ENCODE measurements around the gene ZNF664. TPM values are rescaled to one million over a fixed set of nuclear protein-coding genes. Genes with fewer than 3 reads are reported as not detected.
"Not testable (repeated sequence)": the region's sequence is repeated elsewhere in the genome, so short reads cannot be mapped to it uniquely, and the experiment has no call there.

Gene ZNF664
- total RNA-seq, 1 donor from 2014 or later, result 97.5 TPM

DNA sequence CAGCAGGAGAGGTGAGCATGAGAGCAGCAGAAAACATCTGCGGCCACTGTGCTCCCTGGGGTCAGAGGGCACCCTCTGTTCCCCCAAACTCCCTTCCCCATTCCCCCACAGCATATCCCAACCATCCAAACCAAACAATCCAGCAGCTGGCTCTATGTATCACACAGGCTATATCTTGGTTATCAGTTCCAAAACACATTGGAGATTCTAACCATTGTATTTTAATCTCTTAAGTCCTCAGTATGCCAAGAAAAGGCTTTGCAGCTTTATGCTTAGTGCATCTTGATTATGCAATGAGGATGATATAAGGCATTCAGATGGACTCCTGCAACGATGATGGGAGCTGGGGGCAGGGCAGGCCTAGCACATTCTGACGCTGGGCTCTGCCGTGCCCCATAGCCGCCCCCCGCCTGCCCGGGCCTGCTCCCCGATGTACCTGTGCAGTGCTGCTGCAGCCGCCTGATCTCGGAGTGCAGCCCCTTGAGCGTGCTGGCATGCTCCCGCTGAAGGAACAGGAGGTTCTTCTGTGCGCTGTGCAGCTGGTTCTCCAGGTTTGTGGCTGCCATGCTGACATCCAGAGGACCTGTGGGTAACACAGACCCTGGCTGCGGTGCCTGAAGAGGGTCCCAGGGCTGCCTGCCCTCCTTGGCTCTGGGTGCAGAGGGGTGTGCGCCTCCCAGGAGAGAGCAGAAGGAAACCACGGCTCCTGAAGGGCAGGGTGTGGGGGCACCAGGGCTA, 29.9 kb upstream of the ZNF664 start:
- peaks cover 3% of the 10 kb centered on the region for H3K36me3 ChIP-seq (ENCODE audit: control insufficient read depth, insufficient read depth, low read length)
- TF ChIP-seq, protein P1, sequence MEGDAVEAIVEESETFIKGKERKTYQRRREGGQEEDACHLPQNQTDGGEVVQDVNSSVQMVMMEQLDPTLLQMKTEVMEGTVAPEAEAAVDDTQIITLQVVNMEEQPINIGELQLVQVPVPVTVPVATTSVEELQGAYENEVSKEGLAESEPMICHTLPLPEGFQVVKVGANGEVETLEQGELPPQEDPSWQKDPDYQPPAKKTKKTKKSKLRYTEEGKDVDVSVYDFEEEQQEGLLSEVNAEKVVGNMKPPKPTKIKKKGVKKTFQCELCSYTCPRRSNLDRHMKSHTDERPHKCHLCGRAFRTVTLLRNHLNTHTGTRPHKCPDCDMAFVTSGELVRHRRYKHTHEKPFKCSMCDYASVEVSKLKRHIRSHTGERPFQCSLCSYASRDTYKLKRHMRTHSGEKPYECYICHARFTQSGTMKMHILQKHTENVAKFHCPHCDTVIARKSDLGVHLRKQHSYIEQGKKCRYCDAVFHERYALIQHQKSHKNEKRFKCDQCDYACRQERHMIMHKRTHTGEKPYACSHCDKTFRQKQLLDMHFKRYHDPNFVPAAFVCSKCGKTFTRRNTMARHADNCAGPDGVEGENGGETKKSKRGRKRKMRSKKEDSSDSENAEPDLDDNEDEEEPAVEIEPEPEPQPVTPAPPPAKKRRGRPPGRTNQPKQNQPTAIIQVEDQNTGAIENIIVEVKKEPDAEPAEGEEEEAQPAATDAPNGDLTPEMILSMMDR (IDR thresholded peaks at IDR 0.05; ENCODE audit: insufficient read depth, low read length, poor library complexity, severe bottlenecking), result no peak
- DNase-seq (ENCODE audit: low read depth), result no peak
- H3K27me3 ChIP-seq (ENCODE audit: control insufficient read depth, insufficient read depth, low read length), result no peaks in the 10 kb centered on the region
- no peak overlapping the region for H3K4me3 ChIP-seq (ENCODE audit: low read depth, low read length)

DNA sequence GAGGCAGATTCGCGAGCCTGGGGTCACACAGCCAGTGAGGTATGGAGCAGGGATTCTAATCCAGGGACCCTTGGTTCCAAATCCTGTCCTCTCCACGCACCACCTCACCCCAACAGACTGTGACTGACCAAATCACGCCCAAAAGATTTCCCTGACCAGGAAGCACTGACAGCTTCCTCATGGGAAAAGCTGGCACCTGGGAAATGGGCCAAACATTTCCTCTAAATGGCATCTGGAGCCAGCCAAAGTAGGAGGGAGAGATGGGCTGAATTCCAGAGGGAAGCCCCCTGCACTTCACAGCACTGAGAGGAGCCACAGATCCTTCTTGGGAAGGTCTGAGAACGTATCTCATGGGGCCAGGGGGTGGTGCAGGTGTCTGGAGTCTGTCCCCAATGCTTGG, 29.2 kb upstream of the ZNF664 start:
- H3K4me3 ChIP-seq (ENCODE audit: low read depth, low read length), result no peak overlapping the region
- H3K27me3 ChIP-seq (ENCODE audit: control insufficient read depth, insufficient read depth, low read length), result no peaks in the 10 kb centered on the region
- DNase-seq (ENCODE audit: low read depth), result no peak
- H3K36me3 ChIP-seq (ENCODE audit: control insufficient read depth, insufficient read depth, low read length), result peaks cover 3% of the 10 kb centered on the region
- TF ChIP-seq, protein P1 (IDR thresholded peaks at IDR 0.05; ENCODE audit: insufficient read depth, low read length, poor library complexity, severe bottlenecking), result no peak

DNA sequence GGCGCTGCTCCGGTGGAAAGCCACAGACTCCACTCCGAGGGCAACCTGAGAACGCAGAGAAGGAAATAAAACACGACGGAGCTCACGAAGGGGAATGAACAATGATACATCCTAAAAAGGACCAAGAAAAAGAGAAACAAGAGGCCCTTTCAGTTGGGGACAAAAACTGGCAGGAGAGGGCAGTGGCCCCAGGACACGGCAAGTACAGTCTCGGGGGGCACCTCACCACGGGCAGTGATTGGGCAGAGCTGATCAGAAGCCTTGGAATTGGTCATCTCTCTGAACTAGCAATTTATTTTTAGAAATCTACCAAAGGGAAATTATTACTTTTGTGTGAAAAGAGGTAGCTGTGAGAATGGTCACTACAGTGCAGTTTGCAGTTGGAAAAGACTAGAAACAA, 28.3 kb upstream of the ZNF664 start:
- no peak for DNase-seq (ENCODE audit: low read depth)
- TF ChIP-seq, protein P1 (IDR thresholded peaks at IDR 0.05; ENCODE audit: insufficient read depth, low read length, poor library complexity, severe bottlenecking), result no peak
- Histone ChIP-seq H3K36me3 (ENCODE audit: control insufficient read depth, insufficient read depth, low read length) (peaks cover 3% of the 10 kb centered on the region), H3K4me3 (ENCODE audit: low read depth, low read length) (no peak overlapping the region), H3K27me3 (ENCODE audit: control insufficient read depth, insufficient read depth, low read length) (no peaks in the 10 kb centered on the region)

DNA sequence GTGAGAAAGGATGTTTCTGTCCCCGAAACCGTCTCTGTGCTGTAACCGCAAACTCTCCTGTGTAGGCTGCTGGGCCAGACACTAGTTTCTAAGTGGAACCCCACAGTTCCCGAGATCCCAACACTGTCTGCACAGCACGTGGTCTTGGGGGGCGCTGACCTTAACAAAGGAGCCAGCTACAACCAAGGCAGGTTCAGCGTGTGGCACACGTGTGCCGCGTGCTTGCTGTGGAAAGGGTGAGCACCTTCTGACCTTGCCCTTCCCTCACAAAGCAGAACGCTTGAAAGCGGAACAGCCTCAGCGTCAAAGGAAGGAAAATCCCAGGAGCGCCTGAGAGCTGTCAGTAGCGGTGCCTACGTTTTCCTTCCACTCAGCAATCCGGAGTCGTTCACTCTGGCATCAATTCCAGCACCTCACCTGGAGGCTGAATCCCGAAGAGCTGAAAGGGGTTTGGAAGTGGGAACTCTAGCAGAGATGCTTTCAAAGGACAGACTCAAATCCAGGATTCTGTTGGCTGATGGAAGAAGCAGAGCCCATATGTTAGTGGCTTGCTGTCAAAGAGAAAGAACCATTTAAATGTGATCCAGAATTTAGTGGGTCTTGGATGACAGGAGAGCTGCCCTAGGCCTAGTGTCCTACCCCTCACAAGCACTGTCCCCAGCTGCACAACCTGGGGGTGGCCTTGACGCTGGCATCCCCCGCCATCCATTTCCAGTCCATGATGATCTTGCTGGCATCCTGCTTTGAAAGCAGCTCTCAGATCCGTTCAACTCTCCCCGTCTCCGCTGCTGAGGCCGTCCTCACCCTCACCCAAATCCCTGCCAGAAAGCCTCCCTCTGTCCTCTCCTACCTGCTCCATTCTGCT, 27.5 kb upstream of the ZNF664 start:
- TF ChIP-seq, protein P1 (IDR thresholded peaks at IDR 0.05; ENCODE audit: insufficient read depth, low read length, poor library complexity, severe bottlenecking), result no peak
- Histone ChIP-seq H3K27me3 (ENCODE audit: control insufficient read depth, insufficient read depth, low read length) (no peaks in the 10 kb centered on the region), H3K36me3 (ENCODE audit: control insufficient read depth, insufficient read depth, low read length) (peaks cover 3% of the 10 kb centered on the region), H3K4me3 (ENCODE audit: low read depth, low read length) (no peak overlapping the region)
- DNase-seq (ENCODE audit: low read depth), result no peak

DNA sequence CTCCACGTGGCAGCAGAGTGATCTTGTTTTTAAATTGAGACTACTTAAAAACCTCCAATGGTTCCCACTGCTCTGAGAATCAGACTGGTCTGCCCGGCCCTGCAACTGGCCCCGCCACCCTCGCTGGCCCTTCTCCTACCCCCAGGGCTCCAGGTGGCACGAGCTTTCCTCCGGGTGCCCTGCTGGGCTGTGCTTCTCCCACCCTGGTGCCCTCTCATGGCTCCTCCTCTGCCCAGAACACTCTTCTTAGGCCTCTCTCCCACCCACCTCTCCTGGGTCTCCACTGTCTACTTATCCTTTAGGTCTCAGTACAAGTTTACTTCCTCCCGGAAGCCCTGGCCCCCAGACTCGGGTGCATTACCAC, 26.9 kb upstream of the ZNF664 start:
- Histone ChIP-seq H3K36me3 (ENCODE audit: control insufficient read depth, insufficient read depth, low read length) (peaks cover 3% of the 10 kb centered on the region), H3K4me3 (ENCODE audit: low read depth, low read length) (no peak overlapping the region), H3K27me3 (ENCODE audit: control insufficient read depth, insufficient read depth, low read length) (no peaks in the 10 kb centered on the region)
- no peak for DNase-seq (ENCODE audit: low read depth)
- TF ChIP-seq, protein P1 (IDR thresholded peaks at IDR 0.05; ENCODE audit: insufficient read depth, low read length, poor library complexity, severe bottlenecking), result no peak

DNA sequence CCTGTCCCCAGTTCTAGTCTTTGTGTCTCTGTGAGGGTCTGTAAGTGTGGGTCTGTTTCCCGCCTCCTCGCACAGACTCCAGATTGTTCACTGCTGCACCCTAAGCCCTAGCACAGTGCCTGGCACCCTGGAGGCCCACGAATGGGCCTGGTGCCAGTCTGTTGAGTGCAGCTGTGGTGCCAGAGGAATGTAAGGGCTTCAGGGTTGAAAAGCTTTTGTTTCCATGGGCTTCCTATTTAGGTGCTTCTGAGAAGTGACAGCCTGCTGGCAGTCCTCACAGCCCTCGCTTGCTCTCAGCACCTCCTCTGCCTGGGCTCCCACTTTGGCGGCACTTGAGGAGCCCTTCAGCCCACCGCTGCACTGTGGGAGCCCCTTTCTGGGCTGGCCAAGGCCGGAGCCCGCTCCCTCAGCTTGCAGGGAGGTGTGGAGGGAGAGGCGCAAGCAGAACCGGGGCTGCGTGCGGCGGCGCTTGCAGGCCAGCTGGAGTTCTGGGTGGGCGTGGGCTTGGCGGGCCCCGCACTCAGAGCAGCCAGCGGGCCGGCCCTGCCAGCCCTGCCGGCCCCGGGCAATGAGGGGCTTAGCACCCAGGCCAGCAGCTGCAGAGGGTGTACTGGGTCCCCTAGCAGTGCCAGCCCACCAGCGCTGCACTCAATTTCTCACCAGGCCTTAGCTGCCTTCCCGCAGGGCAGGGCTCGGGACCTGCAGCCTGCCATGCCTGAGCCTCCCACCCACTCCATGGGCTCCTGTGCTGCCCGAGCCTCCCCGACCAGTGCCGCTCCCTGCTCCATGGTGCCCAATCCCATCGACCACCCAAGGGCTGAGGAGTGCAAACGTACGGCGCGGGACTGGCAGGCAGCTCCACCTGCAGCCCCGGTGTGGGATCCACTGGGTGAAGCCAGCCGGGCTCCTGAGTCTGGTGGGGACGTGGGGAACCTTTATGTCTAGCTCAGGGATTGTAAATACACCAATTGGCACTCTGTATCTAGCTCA, 26.2 kb upstream of the ZNF664 start:
- DNase-seq (ENCODE audit: low read depth); H3K27me3 ChIP-seq (ENCODE audit: control insufficient read depth, insufficient read depth, low read length); H3K36me3 ChIP-seq (ENCODE audit: control insufficient read depth, insufficient read depth, low read length); H3K4me3 ChIP-seq (ENCODE audit: low read depth, low read length): not testable (repeated sequence)

DNA sequence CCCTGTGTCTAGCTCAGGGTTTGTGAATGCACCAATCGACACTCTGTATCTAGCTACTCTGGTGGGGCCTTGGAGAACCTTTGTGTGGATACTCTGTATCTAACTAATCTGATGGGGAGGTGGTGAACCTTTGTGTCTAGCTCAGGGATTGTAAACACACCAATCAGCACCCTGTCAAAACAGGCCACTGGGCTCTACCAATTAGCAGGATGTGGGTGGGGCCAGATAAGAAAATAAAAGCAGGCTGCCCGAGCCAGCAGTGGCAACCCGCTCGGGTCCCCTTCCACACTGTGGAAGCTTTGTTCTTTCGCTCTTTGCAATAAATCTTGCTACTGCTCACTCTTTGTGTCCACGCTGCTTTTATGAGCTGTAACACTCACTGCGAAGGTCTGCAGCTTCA, 25.5 kb upstream of the ZNF664 start:
- not testable (repeated sequence) for DNase-seq (ENCODE audit: low read depth); H3K27me3 ChIP-seq (ENCODE audit: control insufficient read depth, insufficient read depth, low read length); H3K36me3 ChIP-seq (ENCODE audit: control insufficient read depth, insufficient read depth, low read length); H3K4me3 ChIP-seq (ENCODE audit: low read depth, low read length)
